Fibroblast of skin of abdomen (primary cell): ENCODE measurements around the gene RAVER1.

Experiments
- DNase-seq: peaks from one replicate; pipeline ENCODE4 v3.0.0-alpha.2; 2013

Gene RAVER1

DNA sequence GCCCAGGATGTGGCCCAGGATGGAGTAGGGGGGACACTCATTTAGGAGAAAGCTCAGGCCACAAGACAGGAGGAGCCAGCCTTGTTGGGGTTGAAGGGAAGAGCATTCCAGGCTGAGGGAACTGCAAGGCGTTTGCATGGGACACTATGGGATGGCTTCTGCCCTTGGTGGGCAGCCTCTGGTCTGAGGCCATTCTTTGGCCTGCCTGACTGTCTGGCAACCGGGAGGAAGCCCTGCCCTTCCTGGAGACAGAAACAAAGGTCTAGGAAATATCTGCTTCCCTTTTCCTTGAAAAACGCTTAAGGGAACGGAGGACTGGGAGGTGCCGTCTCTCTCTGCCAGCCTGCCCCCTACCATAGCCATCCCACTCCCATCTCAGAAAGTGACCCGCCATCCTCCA lies 65.3 kb downstream of the RAVER1 start:
- no peak for DNase-seq

DNA sequence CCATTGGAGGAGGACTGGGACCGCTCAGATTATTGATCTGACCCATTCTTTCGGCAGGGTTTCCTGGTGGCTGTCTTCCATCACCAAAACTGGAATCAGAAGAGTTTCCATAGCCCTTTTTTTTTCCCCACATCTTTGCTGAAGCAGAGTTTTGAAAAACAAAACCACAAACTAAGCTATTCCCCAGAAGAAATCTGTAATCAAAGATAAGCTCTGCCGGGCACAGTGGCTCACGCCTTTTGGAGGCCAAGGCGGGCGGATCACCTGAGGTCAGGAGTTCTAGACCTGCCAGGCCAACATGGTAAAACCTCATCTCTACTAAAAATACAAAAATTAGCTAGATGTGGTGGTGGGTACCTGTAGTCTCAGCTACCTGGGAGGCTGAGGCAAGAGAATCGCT lies 66.6 kb downstream of the RAVER1 start:
- no peak for DNase-seq
